GM21381 (cell line): ENCODE measurements around the gene TMEM86B.
A peak's percentile ranks its signal among the peaks of the same experiment; 100 is the strongest.

Source experiments
- ATAC-seq: cut with Tn5 transposase; IDR thresholded peaks from one replicate; pipeline ENCODE4 v1.9.1; 2021; ENCODE audit warnings: mild to moderate bottlenecking, moderate library complexity; ENCODE audit not compliant: unreplicated experiment

The TMEM86B gene

GRCh38 chr19:55228403-55229031 lies at the start of gene TMEM86B:
TMEM86B (minus strand) TSS chr19:55228763; CDS start chr19:55228741, 22 bp downstream.
- ATAC-seq, result no peak

GRCh38 chr19:55277494-55277893 lies 48.9 kb upstream of the TMEM86B start:
- no peak for ATAC-seq

DNA sequence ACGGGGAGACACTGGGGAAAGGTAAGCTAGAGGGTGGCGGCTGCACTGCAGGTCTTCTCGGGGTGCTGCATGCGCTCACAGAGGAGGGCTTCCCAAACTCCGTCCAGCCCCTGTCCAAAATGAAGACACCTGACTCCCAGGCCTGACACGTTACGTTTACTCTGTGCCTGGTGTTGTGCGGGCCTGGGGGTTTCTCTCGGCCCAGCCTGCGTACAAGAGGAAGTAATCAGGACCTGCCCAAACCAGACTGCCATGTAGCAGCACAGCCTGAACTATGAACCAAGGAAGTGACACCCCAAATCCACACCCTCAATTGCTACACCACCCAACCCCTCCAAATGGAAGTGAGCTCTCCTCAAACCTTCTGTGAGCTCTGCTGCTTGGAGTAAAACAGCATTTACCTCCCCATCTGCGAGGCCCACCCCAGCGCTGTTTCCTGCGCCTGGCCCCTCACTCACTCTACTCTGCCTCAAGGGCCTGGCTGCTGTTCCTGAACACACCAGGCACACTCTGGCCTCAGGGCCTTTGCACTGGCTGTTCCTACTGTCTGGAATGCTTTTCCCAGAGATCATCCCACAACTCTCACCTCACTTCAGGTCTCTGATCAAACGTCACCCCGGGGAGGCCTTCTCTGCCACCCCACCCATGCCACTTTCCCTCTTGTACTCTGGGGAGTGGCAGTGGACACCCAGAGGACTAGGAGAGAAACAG lies 48.3 kb upstream of the TMEM86B start:
- peak; percentile 1 for ATAC-seq

DNA sequence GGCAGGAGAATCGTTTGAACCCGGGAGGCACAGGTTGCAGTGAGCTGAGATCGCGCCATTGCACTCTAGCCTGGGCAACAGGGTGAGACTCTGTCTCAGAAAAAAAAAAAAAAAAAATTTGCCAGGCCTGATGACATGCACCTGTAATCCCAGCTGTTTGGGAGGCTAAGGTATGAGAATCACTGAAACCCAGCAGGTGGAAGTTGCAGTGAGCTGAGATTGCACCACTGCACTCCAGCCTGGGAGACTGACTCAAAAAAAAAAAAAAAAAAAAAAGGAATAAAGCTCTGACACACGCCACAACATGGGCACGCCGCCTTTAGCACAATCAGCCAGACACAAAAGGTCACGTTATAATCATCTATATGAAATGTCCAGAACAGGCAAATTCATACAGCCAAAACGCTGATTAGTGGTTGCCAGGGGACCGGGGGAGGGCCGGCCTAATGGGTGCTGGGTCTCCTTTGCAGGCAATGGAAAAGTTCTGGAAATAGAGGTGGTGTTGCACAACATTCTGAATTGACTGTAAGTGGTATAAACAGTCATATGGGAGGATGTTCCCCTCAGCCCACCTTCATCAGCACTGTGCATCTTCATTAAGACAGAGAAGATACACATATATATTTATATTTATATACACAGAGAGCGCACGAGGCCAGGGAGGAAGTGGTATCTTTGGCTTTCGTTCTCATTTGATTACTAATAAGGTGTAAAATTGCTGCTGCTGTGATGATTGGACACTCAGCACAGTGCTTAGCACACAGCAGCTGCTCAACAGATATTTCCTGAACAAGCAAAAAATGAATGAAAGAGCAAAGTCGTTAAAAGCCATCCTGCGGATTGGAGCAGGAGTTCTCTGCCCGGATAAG lies 47.5 kb upstream of the TMEM86B start:
- ATAC-seq, result peak; percentile 46

- no peak for ATAC-seq
Measured at GRCh38 chr19:55273978-55274707, 45.6 kb upstream of the TMEM86B start.

- ATAC-seq, result no peak
Measured at GRCh38 chr19:55272142-55272541, 43.6 kb upstream of the TMEM86B start.

GRCh38 chr19:55270172-55270942 lies 41.8 kb upstream of the TMEM86B start:
- no peak for ATAC-seq

DNA sequence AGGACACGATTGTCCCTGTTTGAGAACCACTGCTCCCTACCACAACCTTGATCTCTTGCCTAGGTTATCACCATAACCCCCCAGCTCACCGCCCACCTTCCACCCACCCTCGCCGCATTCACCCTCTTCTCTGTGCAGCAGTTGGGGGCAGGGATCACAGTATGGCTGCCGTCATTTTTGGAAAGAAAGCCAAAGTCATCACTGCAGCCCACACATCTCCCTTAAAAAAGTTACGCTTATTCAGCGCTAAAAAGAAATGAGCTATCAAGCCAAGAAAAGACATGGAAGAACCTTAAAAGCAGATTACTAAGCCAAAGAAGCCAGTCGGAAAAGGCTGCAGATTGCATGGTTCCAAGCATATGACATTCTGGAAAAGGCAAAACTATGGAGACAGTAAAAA lies 40.7 kb upstream of the TMEM86B start:
- no peak for ATAC-seq

- no peak for ATAC-seq
Measured at GRCh38 chr19:55266840-55267239, 38.3 kb upstream of the TMEM86B start.

DNA sequence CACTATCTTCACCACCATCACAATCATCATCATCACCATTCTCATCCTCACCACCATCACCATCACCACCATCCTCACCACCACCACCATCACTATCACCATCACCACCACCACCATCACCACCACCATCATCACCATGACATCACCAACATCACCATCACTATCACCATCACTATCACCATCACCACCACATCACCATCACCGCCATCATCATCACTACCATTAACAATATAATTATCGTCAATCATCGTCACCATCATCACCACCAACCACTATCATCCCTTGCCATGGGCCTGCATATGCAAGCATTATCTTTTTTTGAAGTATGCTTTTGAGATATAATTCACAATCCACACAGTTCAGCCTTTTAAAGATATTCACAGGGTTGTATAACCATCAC lies 37.8 kb upstream of the TMEM86B start:
- ATAC-seq, result no peak

DNA sequence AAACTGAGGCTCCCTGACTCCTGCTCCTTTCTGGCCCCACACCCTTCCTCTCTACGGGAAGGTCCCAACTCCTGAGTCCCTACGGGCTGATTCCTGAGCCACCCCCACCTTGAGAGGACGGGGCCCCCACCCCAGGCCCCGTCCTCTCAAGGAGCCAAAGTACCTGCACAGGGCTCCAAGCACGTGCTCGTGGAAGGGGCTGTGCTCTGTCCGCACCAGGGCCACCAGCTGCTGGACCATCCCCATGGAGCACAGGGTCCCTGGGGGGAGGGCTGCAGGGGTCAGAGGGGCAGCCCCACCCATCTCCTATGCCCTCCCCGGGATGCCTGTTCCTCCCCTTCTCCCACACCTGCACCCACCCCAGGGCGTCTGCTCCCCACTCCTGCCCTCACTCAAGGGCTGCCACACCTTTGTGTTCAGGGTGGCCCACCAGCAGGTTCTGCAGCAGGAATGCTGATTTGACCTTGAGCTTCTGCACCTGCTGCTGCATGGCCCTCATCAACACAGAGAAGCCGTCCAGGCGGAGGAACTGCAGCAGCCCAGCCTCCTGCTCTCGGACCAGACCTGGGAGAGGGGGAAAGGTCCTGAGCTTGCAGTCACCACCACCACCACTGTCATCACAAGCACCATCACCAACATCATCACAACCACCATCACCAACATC lies 37.3 kb upstream of the TMEM86B start:
- no peak for ATAC-seq

GRCh38 chr19:55265173-55265572 lies 36.6 kb upstream of the TMEM86B start:
- no peak for ATAC-seq

DNA sequence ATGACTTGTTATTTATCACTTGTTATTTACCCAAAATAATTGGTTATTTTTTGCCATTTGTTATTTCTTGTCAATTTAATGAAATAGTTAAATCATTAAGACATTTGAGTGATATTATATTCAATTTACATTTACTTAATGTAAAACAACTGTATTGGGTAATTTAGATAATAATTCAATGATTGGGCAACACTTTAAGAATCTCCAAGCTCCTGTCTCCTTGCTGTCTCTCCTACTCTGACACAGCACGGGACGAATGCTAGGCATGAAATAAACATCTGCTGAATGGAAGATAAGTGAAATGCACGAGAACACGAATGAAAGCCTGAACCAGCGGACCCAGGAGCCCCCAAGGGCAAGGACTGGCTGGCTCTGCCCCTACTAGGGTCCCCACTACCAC lies 36.0 kb upstream of the TMEM86B start:
- no peak for ATAC-seq

GRCh38 chr19:55262359-55262758 lies 33.8 kb upstream of the TMEM86B start:
- no peak for ATAC-seq

GRCh38 chr19:55261671-55262126 lies 33.1 kb upstream of the TMEM86B start:
- ATAC-seq, result no peak

DNA sequence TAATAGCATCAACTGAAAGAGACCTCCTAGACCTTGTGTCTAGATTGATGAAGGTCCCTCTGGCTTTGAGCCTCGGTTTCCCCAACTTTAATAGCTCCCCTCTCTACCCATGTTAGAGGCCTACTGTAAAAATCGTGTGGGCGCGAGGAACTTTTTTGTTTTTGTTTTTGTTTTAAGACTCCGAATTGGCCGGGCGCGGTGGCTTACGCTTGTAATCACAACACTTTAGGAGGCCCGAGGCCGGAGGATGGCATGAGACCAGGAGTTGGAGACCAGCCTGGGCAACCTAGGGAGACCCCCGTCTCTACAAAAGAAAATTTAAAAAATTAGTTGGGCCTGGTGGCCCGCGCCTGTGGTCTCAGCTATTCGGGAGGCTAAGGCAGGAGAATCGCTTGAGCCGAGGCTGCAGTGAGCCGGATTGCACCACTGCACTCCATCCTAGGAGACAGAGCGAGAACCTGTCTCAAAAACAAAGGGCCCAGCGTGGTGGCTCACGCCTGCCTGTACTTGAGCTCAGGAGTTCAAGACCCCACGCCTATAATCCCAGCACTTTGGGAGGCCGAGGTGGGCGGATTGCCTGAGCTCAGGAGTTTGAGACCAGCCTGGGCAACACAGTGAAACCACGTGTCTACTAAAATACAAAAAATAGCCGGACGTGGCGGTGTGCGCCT lies 31.1 kb upstream of the TMEM86B start:
- ATAC-seq, result no peak

DNA sequence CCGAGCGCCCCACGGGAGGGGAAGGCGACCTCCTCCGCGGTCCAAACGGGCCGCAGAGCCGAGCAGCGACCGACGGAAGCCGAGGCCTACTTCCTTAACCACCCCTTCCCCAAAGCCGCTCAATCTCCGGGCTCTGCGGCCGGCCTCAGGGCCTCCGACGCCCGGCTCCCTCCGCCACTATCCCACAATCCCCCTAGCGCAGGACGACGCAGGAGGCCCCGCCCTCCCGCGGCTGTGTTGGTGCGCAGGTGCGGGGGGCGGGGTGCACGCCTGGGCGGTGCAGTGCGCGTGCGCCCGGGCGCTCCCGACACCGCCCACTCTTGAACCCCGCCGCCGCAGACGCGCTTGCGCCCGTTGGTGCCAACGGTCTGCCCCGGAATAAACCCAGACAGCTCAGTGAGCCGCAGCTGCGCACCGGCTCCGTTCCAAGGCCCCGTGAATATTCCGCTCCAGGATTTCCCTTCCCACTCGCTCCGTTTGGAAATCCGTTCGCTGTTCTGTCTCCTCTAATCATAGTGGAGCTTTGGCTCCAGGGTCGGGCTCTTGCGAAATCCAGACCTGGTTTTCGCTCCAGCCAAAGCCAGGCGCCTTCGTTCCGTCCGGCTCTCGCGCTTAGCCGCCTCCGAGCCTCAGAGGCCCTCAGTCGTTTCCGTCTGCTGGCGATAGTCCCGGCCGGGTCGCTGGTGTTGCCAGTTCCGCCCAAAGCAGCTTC lies 30.4 kb upstream of the TMEM86B start, which contains the start of gene PPP6R1:
Gene PPP6R1, minus strand, starts transcription at position 190 of the 712 bp plus-strand sequence. CDS start 11,914 bp downstream, outside the sequence.
- peak; percentile 69 for ATAC-seq

DNA sequence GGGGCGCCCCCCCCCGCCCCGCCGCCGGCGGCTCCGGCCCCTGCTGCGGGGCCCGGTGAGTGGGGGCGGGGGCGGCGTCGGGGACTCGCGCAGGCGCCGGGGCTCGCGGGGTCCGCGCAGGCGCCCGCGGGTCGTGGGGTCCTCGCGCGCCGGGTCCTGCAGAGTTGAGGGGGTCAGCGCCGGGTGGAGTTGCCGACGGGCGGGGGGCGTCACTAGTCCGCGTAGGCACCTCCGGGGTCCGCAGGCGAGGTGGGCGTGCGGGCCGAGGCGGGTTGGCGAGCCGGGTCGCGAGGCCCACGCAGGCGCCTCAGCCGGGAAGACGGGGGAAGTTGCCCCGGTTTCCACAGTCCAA lies 29.9 kb upstream of the TMEM86B start:
- peak; percentile 21 for ATAC-seq
